Effector memory CD4-positive, alpha-beta T cell (primary cell): ENCODE measurements around the gene ARMC9.

Experiments
- DNase-seq, 3 donors: peaks; one replicate each; pipeline ENCODE4 v3.0.0-alpha.2; 2020
- H3K27ac ChIP-seq: 2 replicates; pipeline ENCODE4 v1.7.0; 2013; ENCODE audit warnings: mild to moderate bottlenecking, low read length, moderate library complexity; ENCODE audit not compliant: insufficient read depth, poor library complexity, severe bottlenecking
- H3K27me3 ChIP-seq: replicated peaks from 2 replicates; pipeline ENCODE4 v1.7.0; 2013; ENCODE audit warnings: mild to moderate bottlenecking, low read length; ENCODE audit not compliant: insufficient read depth, control insufficient read depth, poor library complexity, severe bottlenecking
- H3K36me3 ChIP-seq: 2 replicates; pipeline ENCODE4 v1.7.0; 2013; ENCODE audit warnings: mild to moderate bottlenecking, low read length, moderate library complexity; ENCODE audit not compliant: control insufficient read depth, insufficient read depth
- H3K4me1 ChIP-seq: 2 replicates; pipeline ENCODE4 v1.7.0; 2013; ENCODE audit warnings: low read length, mild to moderate bottlenecking; ENCODE audit not compliant: control insufficient read depth, insufficient read depth, poor library complexity, severe bottlenecking
- H3K4me3 ChIP-seq: 2 replicates; pipeline ENCODE4 v1.7.0; 2013; ENCODE audit warnings: low read length, low read depth, mild to moderate bottlenecking; ENCODE audit not compliant: insufficient read depth, poor library complexity, severe bottlenecking
- H3K9me3 ChIP-seq: 2 replicates; pipeline ENCODE4 v1.7.0; 2013; ENCODE audit warnings: mild to moderate bottlenecking, low read length, moderate library complexity; ENCODE audit not compliant: control insufficient read depth

ARMC9 gene

GRCh38 chr2:231256494-231256893 is 58.1 kb downstream of the ARMC9 start:
- no peak overlapping the region for H3K27ac ChIP-seq
- no peaks in the 10 kb centered on the region for H3K36me3 ChIP-seq
- DNase-seq = no peak
- H3K4me1 ChIP-seq = peaks cover 5% of the 10 kb centered on the region
- no peak overlapping the region for H3K4me3 ChIP-seq
- H3K9me3 ChIP-seq = no peaks in the 10 kb centered on the region
- no peaks in the 10 kb centered on the region for H3K27me3 ChIP-seq

- DNase-seq = no peak
- no peaks in the 10 kb centered on the region for H3K9me3 ChIP-seq
- no peak overlapping the region for H3K27ac ChIP-seq
- H3K36me3 ChIP-seq = no peaks in the 10 kb centered on the region
- H3K27me3 ChIP-seq = no peaks in the 10 kb centered on the region
- H3K4me3 ChIP-seq = no peak overlapping the region
- H3K4me1 ChIP-seq = peaks cover 5% of the 10 kb centered on the region
Observed at GRCh38 chr2:231257763-231258162, 59.3 kb downstream of the ARMC9 start.

GRCh38 chr2:231258701-231259100 is 60.3 kb downstream of the ARMC9 start:
- Histone ChIP-seq H3K9me3 (no peaks in the 10 kb centered on the region), H3K4me1 (peaks cover 5% of the 10 kb centered on the region), H3K36me3 (no peaks in the 10 kb centered on the region), H3K27me3 (no peaks in the 10 kb centered on the region), H3K27ac (no peak overlapping the region), H3K4me3 (no peak overlapping the region)
- no peak for DNase-seq

- no peak for DNase-seq
- Histone ChIP-seq H3K9me3 (no peaks in the 10 kb centered on the region), H3K27me3 (no peaks in the 10 kb centered on the region), H3K4me1 (peaks cover 5% of the 10 kb centered on the region), H3K36me3 (no peaks in the 10 kb centered on the region), H3K27ac (no peak overlapping the region), H3K4me3 (no peak overlapping the region)
Observed at GRCh38 chr2:231259104-231259503, 60.7 kb downstream of the ARMC9 start.

GRCh38 chr2:231260442-231261208 is 62.2 kb downstream of the ARMC9 start:
- H3K36me3 ChIP-seq = no peaks in the 10 kb centered on the region
- no peaks in the 10 kb centered on the region for H3K9me3 ChIP-seq
- no peak for DNase-seq
- no peak overlapping the region for H3K27ac ChIP-seq
- H3K4me1 ChIP-seq = peaks cover 5% of the 10 kb centered on the region
- no peak overlapping the region for H3K4me3 ChIP-seq
- H3K27me3 ChIP-seq = no peaks in the 10 kb centered on the region

GRCh38 chr2:231263118-231263831 is 64.8 kb downstream of the ARMC9 start:
- Histone ChIP-seq H3K27ac (no peak overlapping the region), H3K4me1 (peaks cover 5% of the 10 kb centered on the region), H3K36me3 (no peaks in the 10 kb centered on the region), H3K4me3 (no peak overlapping the region), H3K9me3 (no peaks in the 10 kb centered on the region), H3K27me3 (no peaks in the 10 kb centered on the region)
- DNase-seq = no peak

- no peaks in the 10 kb centered on the region for H3K36me3 ChIP-seq
- H3K27ac ChIP-seq = no peak overlapping the region
- H3K27me3 ChIP-seq = no peaks in the 10 kb centered on the region
- H3K4me1 ChIP-seq = no peaks in the 10 kb centered on the region
- H3K4me3 ChIP-seq = no peak overlapping the region
- no peak for DNase-seq
- no peaks in the 10 kb centered on the region for H3K9me3 ChIP-seq
Observed at GRCh38 chr2:231270221-231271114, 72.0 kb downstream of the ARMC9 start.

- Histone ChIP-seq H3K27me3 (no peaks in the 10 kb centered on the region), H3K9me3 (no peaks in the 10 kb centered on the region), H3K36me3 (no peaks in the 10 kb centered on the region), H3K4me3 (no peak overlapping the region), H3K4me1 (no peaks in the 10 kb centered on the region), H3K27ac (no peak overlapping the region)
- DNase-seq = no peak
Observed at GRCh38 chr2:231272991-231273390, 74.6 kb downstream of the ARMC9 start.

GRCh38 chr2:231276987-231277386 is 78.6 kb downstream of the ARMC9 start:
- H3K4me3 ChIP-seq = no peak overlapping the region
- no peak overlapping the region for H3K27ac ChIP-seq
- H3K4me1 ChIP-seq = no peaks in the 10 kb centered on the region
- no peaks in the 10 kb centered on the region for H3K9me3 ChIP-seq
- no peaks in the 10 kb centered on the region for H3K27me3 ChIP-seq
- no peaks in the 10 kb centered on the region for H3K36me3 ChIP-seq
- no peak for DNase-seq
